Measurements from ENCODE around the gene NFASC. TPM values are rescaled to one million over a fixed set of nuclear protein-coding genes. Genes with fewer than 3 reads are reported as not detected.

The NFASC gene
- total and polyA plus RNA-seq, 9 of the 15 experiments (the other 6 are each of a cell fraction or from before 2014, with no cell fraction given): 0.03 to 0.16 (median 0.06) TPM; not detected in 6

- Histone ChIP-seq H3K9ac (ENCODE audit: insufficient read depth in 1 of 2, low read depth in 2 of 2, low read length in 2 of 2) (no peak overlapping the region), H3K36me3 (ENCODE audit: control insufficient read depth, insufficient read depth, low read length) (no peaks in the 10 kb centered on the region), H3K4me1 (replicated peaks in 1 of 2; ENCODE audit: control insufficient read depth in 2 of 2, insufficient read depth in 2 of 2, low read length in 2 of 2) (no peaks in the 10 kb centered on the region), H3K4me2 (ENCODE audit: insufficient read depth, low read length) (no peak overlapping the region), H2AFZ (ENCODE audit: low read depth, low read length) (no peak overlapping the region), H3K27me3 (ENCODE audit: control insufficient read depth in 2 of 2, insufficient read depth in 2 of 2, low read length in 2 of 2) (peaks cover 49 to 65% of the 10 kb centered on the region in 2 experiments), H3K4me3 (no peak overlapping the region), H3K79me2 (ENCODE audit: control insufficient read depth, insufficient read depth, low read length) (no peaks in the 10 kb centered on the region), H4K20me1 (replicated peaks; ENCODE audit: control insufficient read depth, insufficient read depth, low read length) (peaks cover 8% of the 10 kb centered on the region), H3K9me1 (ENCODE audit: control insufficient read depth, insufficient read depth, low read length) (no peaks in the 10 kb centered on the region), H3K27ac (ENCODE audit: extremely low read depth, low read depth, low read length) (no peak overlapping the region), H3K9me3 (replicated peaks; ENCODE audit: control insufficient read depth, insufficient read depth, low read depth, low read length) (no peaks in the 10 kb centered on the region)
- POLR2A ChIA-PET: interaction anchor here (1.2 kb wide), 1 partner anchor 24 kb away, joined by 3 read pairs; no protein-coding TSS in a partner anchor
- ATAC-seq: no peak
- no TSS peak for BruUV-seq (replicated peaks)
- FAIRE-seq: no peak
- DNase-seq (ENCODE audit: extremely low read depth in 1 of 4, low spot score in 3 of 4): no peak
- CTCF ChIA-PET (ENCODE audit: low intra/inter-chr PET ratio): no interaction called here
- 1% methylated on average over 6 of the region's 6 CpGs for WGBS (ENCODE audit: insufficient coverage, low coverage, missing lambda C conversion rate)
- TF ChIP-seq HDAC8 (tag; IDR thresholded peaks at IDR 0.05) (no peak), TCF7L2 (IDR thresholded peaks at IDR 0.05; ENCODE audit: low read depth, low read length) (no peak), SOX6 (IDR thresholded peaks at IDR 0.05) (no peak)
- TF ChIP-seq, protein P1, sequence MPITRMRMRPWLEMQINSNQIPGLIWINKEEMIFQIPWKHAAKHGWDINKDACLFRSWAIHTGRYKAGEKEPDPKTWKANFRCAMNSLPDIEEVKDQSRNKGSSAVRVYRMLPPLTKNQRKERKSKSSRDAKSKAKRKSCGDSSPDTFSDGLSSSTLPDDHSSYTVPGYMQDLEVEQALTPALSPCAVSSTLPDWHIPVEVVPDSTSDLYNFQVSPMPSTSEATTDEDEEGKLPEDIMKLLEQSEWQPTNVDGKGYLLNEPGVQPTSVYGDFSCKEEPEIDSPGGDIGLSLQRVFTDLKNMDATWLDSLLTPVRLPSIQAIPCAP (CRISPR knock-in tag; IDR thresholded peaks at IDR 0.05; ENCODE audit: borderline replicate concordance): no peak
- TF ChIP-seq, protein P2, sequence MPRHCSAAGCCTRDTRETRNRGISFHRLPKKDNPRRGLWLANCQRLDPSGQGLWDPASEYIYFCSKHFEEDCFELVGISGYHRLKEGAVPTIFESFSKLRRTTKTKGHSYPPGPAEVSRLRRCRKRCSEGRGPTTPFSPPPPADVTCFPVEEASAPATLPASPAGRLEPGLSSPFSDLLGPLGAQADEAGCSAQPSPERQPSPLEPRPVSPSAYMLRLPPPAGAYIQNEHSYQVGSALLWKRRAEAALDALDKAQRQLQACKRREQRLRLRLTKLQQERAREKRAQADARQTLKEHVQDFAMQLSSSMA (CRISPR knock-in tag; IDR thresholded peaks at IDR 0.05): no peak
- intact Hi-C loops (cut with micrococcal nuclease): no loop called here
- in situ Hi-C loops (cut with MboI): no loop called here
These were observed 155.5 kb downstream of the NFASC start for GRCh38 chr1:205026181-205026580.

All from K562 (cell line).